Endothelial cell (in vitro differentiated cells): ENCODE data around the gene AFAP1L1. TPM values are rescaled to one million over a fixed set of nuclear protein-coding genes. Genes with fewer than 3 reads are reported as not detected.

ENCODE experiments used
- DNase-seq: peaks from one replicate; pipeline ENCODE4 v3.0.0; 2021; ENCODE audit warnings: low spot score
- H3K27ac Mint-ChIP-seq: one replicate; pipeline ENCODE4 v1.8.0; 2021; ENCODE audit warnings: mixed read lengths, inconsistent platforms; ENCODE audit not compliant: unreplicated experiment
- H3K27me3 Mint-ChIP-seq: one replicate; pipeline ENCODE4 v1.8.0; 2021; ENCODE audit warnings: mild to moderate bottlenecking, moderate library complexity, mixed read lengths, inconsistent platforms; ENCODE audit not compliant: unreplicated experiment
- H3K36me3 Mint-ChIP-seq: one replicate; pipeline ENCODE4 v1.8.0; 2021; ENCODE audit warnings: mild to moderate bottlenecking, low read depth, mixed read lengths, inconsistent platforms; ENCODE audit not compliant: unreplicated experiment
- H3K4me1 Mint-ChIP-seq: one replicate; pipeline ENCODE4 v1.8.0; 2021; ENCODE audit warnings: mild to moderate bottlenecking, mixed read lengths, inconsistent platforms; ENCODE audit not compliant: unreplicated experiment
- H3K4me3 Mint-ChIP-seq: one replicate; pipeline ENCODE4 v1.8.0; 2021; ENCODE audit warnings: mild to moderate bottlenecking, mixed read lengths, inconsistent platforms; ENCODE audit not compliant: unreplicated experiment
- H3K9me3 Mint-ChIP-seq: one replicate; pipeline ENCODE4 v1.8.0; 2021; ENCODE audit warnings: mixed read lengths, inconsistent platforms; ENCODE audit not compliant: unreplicated experiment
- total RNA-seq: library from RNA; stranded (reverse); fragmentation: NEBNext Ultra II Directional; extraction: Animal tissue kit (Norgen Biotek cat#: 25700); gene quantifications from one replicate; pipeline ENCODE4 v1.2.1, GENCODE V29; 2021; ENCODE audit not compliant: unreplicated experiment
- TF ChIP-seq, protein P1 (sequence below): fragments of 200-600 bp; sonication (generic); IDR thresholded peaks from one replicate; pipeline ENCODE4 v1.5.0; 2021; ENCODE audit warnings: antibody characterized with exemption; ENCODE audit not compliant: unreplicated experiment

The AFAP1L1 gene
- total RNA-seq, 1 donor from 2014 or later, result 393 TPM

GRCh38 chr5:149382517-149383220 lies 111.0 kb downstream of the AFAP1L1 start:
- H3K4me3 Mint-ChIP-seq, result no peak overlapping the region
- no peaks in the 10 kb centered on the region for H3K36me3 Mint-ChIP-seq
- no peak overlapping the region for H3K27ac Mint-ChIP-seq
- H3K4me1 Mint-ChIP-seq, result peaks cover 8% of the 10 kb centered on the region
- no peaks in the 10 kb centered on the region for H3K9me3 Mint-ChIP-seq
- no peak for DNase-seq
- TF ChIP-seq, protein P1, sequence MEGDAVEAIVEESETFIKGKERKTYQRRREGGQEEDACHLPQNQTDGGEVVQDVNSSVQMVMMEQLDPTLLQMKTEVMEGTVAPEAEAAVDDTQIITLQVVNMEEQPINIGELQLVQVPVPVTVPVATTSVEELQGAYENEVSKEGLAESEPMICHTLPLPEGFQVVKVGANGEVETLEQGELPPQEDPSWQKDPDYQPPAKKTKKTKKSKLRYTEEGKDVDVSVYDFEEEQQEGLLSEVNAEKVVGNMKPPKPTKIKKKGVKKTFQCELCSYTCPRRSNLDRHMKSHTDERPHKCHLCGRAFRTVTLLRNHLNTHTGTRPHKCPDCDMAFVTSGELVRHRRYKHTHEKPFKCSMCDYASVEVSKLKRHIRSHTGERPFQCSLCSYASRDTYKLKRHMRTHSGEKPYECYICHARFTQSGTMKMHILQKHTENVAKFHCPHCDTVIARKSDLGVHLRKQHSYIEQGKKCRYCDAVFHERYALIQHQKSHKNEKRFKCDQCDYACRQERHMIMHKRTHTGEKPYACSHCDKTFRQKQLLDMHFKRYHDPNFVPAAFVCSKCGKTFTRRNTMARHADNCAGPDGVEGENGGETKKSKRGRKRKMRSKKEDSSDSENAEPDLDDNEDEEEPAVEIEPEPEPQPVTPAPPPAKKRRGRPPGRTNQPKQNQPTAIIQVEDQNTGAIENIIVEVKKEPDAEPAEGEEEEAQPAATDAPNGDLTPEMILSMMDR, result no peak
- peaks cover 8% of the 10 kb centered on the region for H3K27me3 Mint-ChIP-seq

GRCh38 chr5:149383399-149383798 lies 111.7 kb downstream of the AFAP1L1 start:
- H3K27ac Mint-ChIP-seq, result no peak overlapping the region
- TF ChIP-seq, protein P1, result no peak

DNA sequence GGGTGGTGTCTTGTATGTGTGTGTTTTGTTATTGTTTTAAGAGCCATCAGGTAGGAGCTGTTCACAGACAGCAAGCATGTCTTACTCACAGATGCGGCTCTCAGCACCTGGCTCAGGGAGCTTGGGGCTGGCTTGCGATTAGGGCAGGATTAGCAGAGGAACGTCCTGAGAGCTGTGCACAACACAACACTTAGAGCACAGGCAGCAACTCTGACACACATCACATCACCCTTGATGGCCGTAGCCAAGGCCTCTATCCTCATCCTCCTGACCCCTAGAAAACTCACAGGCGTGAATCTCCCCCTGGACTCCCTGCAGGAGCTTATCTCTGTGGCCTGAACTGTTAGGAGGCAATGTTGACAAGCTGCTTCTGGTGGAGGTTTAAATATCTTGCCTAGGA lies 114.5 kb downstream of the AFAP1L1 start:
- H3K9me3 Mint-ChIP-seq, result no peaks in the 10 kb centered on the region
- TF ChIP-seq, protein P1, result no peak
- H3K4me3 Mint-ChIP-seq, result no peak overlapping the region
- H3K4me1 Mint-ChIP-seq, result peaks cover 8% of the 10 kb centered on the region
- peaks cover 6% of the 10 kb centered on the region for H3K27me3 Mint-ChIP-seq
- DNase-seq, result no peak
- no peak overlapping the region for H3K27ac Mint-ChIP-seq
- H3K36me3 Mint-ChIP-seq, result no peaks in the 10 kb centered on the region

More at GRCh38 chr5:149383399-149383798, 111.7 kb downstream of the AFAP1L1 start:
- no peak for DNase-seq
- peaks cover 5% of the 10 kb centered on the region for H3K27me3 Mint-ChIP-seq
- H3K4me3 Mint-ChIP-seq, result no peak overlapping the region
- H3K9me3 Mint-ChIP-seq, result no peaks in the 10 kb centered on the region
- H3K4me1 Mint-ChIP-seq, result peaks cover 8% of the 10 kb centered on the region
- no peaks in the 10 kb centered on the region for H3K36me3 Mint-ChIP-seq

DNA sequence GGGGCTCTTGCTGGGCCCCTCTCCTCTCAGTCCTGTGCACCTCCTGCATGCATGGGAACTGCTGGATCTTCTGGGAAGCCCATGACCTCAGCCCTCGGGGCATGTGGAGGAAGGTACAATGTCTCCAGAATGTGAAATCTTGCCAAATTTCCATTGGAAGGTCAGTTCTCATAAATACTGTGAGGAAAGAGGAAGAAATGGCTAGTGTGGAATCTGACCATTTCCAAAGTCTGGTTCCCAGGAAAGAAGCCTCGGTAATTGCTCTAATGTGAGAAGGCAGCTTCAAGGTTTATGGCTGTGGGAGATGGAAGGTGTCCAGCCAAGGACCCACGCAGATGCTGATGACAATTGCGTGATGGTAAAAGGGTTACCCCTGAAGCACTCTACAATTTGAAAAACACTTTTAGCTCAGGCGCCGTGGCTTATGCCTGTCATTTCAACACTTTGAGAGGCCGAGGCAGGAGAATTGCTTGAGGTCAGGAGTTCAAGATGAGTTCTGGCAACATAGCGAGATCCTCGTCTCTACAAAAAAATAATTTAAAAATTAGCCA lies 115.5 kb downstream of the AFAP1L1 start:
- H3K27ac Mint-ChIP-seq, result no peak overlapping the region
- DNase-seq, result no peak
- H3K4me1 Mint-ChIP-seq, result peaks cover 5% of the 10 kb centered on the region
- H3K27me3 Mint-ChIP-seq, result peaks cover 4% of the 10 kb centered on the region
- no peaks in the 10 kb centered on the region for H3K36me3 Mint-ChIP-seq
- TF ChIP-seq, protein P1, result no peak
- no peak overlapping the region for H3K4me3 Mint-ChIP-seq
- no peaks in the 10 kb centered on the region for H3K9me3 Mint-ChIP-seq

GRCh38 chr5:149387982-149388381 lies 116.3 kb downstream of the AFAP1L1 start:
- no peak overlapping the region for H3K4me3 Mint-ChIP-seq

More at GRCh38 chr5:149387982-149388381, 116.3 kb downstream of the AFAP1L1 start:
- no peaks in the 10 kb centered on the region for H3K36me3 Mint-ChIP-seq
- H3K27ac Mint-ChIP-seq, result no peak overlapping the region
- peaks cover 4% of the 10 kb centered on the region for H3K27me3 Mint-ChIP-seq
- DNase-seq, result no peak
- no peaks in the 10 kb centered on the region for H3K9me3 Mint-ChIP-seq
- TF ChIP-seq, protein P1, result no peak
- peaks cover 4% of the 10 kb centered on the region for H3K4me1 Mint-ChIP-seq
